Right lobe of liver (tissue), 6 donors: ENCODE measurements around the gene SYNGR2. TPM values are rescaled to one million over a fixed set of nuclear protein-coding genes. Genes with fewer than 3 reads are reported as not detected.
A peak's percentile ranks its signal among the peaks of the same experiment; 100 is the strongest.

Source experiments
- ATAC-seq, 4 donors: fragments of 200-7000 bp; cut with Tn5 transposase; one replicate each; pipeline ENCODE4 v1.9.1; 2020; ENCODE audit warnings: mild to moderate bottlenecking in 4 of 4, moderate library complexity in 4 of 4
- DNase-seq, 3 donors: peaks; one replicate each; pipeline ENCODE4 v3.0.0-alpha.2; 2020
- H3K27ac ChIP-seq, 3 donors: fragments of 200-600 bp; one replicate each; pipeline ENCODE4 v1.8.0; 2022
- H3K27me3 ChIP-seq, 2 donors: fragments of 200-600 bp; one replicate each; pipeline ENCODE4 v1.8.0; 2022
- H3K36me3 ChIP-seq, 4 donors: fragments of 200-600 bp; sonication (generic) in 1 of 4; one replicate each; pipeline versions ENCODE4 v1.5.1 to v1.8.0; 2017 to 2022; ENCODE audit warnings: control low read depth in 1 of 4
- H3K4me1 ChIP-seq, 4 donors: fragments of 200-600 bp; sonication (generic) in 1 of 4; one replicate each; pipeline versions ENCODE4 v1.5.1 to v1.8.0; 2017 to 2022; ENCODE audit warnings: control low read depth in 1 of 4
- H3K4me3 ChIP-seq, 3 donors: fragments of 200-600 bp; one replicate each; pipeline ENCODE4 v1.8.0; 2022
- H3K9me3 ChIP-seq, 4 donors: fragments of 200-600 bp; sonication (generic) in 1 of 4; one replicate each; pipeline versions ENCODE4 v1.5.1 to v1.8.0; 2017 to 2022; ENCODE audit warnings: control low read depth in 1 of 4
- POLR2A ChIP-seq: fragments of 450-650 bp; IDR thresholded peaks from one replicate; pipeline ENCODE4 v1.6.1; 2017; ENCODE audit warnings: antibody characterized with exemption, mild to moderate bottlenecking
- WGBS: methylation state at CpG from one replicate; pipeline ENCODE4 v1.1.6; 2018; ENCODE audit warnings: low coverage, low lambda C conversion rate; ENCODE audit not compliant: insufficient coverage; ENCODE audit errors: missing lambda C conversion rate; 5-methylcytosine and 5-hydroxymethylcytosine counted together
- intact Hi-C, 2 donors: fragments of 100-400 bp; cut with DNase I; formaldehyde crosslinking; loops; one replicate each; pipeline versions ENCODE4 v1.11.2 to v1.14.1; 2022
- total RNA-seq, 6 experiments: library from RNA; depleted of rRNA in 2 of 6; stranded (reverse); fragments of >200 nt in 2 of 6; fragmentation: NEBNext Ultra II Directional in 3 of 6; extraction: Animal tissue kit (Norgen Biotek cat#: 25700) in 3 of 6; gene quantifications; one replicate each; pipeline versions ENCODE4 v1.1.0 to v1.2.4, GENCODE V29; 2016 to 2023
- TF ChIP-seq, protein P1 (sequence below), 4 donors: fragments of 200-600 bp in 3 of 4; fragments of 450-650 bp in 1 of 4; IDR thresholded peaks; one replicate each; pipeline versions ENCODE4 v1.5.1 to v1.8.0; 2016 to 2022; ENCODE audit warnings: antibody characterized with exemption in 4 of 4, mild to moderate bottlenecking in 2 of 4
- donor health status: DM: no; HTN: yes; CAD: no.
- donor health status: DM: no; HTN: no; CAD: no.
- donor health status: DM: no; HTN: no; CAD: no.
- donor health status: DM: no; HTN: yes; CAD: no.
- donor health status: DM: no; HTN: yes; CAD: no.

The SYNGR2 gene
- total RNA-seq, 6 experiments from 2014 or later, result 43.3 to 55.8 (median 50.4) TPM

- DNase-seq (peak in 2 of 3 donors; percentile 63 to 66), ATAC-seq (peak; percentile 5 to 42 (median 28))
- TF ChIP-seq, protein P1, sequence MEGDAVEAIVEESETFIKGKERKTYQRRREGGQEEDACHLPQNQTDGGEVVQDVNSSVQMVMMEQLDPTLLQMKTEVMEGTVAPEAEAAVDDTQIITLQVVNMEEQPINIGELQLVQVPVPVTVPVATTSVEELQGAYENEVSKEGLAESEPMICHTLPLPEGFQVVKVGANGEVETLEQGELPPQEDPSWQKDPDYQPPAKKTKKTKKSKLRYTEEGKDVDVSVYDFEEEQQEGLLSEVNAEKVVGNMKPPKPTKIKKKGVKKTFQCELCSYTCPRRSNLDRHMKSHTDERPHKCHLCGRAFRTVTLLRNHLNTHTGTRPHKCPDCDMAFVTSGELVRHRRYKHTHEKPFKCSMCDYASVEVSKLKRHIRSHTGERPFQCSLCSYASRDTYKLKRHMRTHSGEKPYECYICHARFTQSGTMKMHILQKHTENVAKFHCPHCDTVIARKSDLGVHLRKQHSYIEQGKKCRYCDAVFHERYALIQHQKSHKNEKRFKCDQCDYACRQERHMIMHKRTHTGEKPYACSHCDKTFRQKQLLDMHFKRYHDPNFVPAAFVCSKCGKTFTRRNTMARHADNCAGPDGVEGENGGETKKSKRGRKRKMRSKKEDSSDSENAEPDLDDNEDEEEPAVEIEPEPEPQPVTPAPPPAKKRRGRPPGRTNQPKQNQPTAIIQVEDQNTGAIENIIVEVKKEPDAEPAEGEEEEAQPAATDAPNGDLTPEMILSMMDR (IDR thresholded peaks at IDR 0.05), result peak; percentile 38 to 53 (median 44)
- TF ChIP-seq POLR2A, result no peak
- intact Hi-C loops, result no loop called here
- 47% methylated on average over 17 of the region's 39 CpGs for WGBS
- H3K36me3 ChIP-seq, result no peaks in the 10 kb centered on the region
- H3K4me1 ChIP-seq, result peaks cover 0 to 8% (median 2%) of the 10 kb centered on the region in 4 donors
- H3K4me3 ChIP-seq, result no peak overlapping the region
- H3K27ac ChIP-seq, result no peak overlapping the region
- no peaks in the 10 kb centered on the region for H3K9me3 ChIP-seq
- no peaks in the 10 kb centered on the region for H3K27me3 ChIP-seq
Observed at GRCh38 chr17:78133971-78134898, 34.1 kb upstream of the SYNGR2 start.

- ATAC-seq, result no peak
- Histone ChIP-seq H3K9me3 (no peaks in the 10 kb centered on the region), H3K4me3 (no peak overlapping the region), H3K4me1 (peaks cover 0 to 5% (median 2%) of the 10 kb centered on the region in 4 donors), H3K27me3 (no peaks in the 10 kb centered on the region), H3K36me3 (no peaks in the 10 kb centered on the region), H3K27ac (no peak overlapping the region)
- 20% methylated on average over 1 of the region's 9 CpGs for WGBS
- DNase-seq, result no peak
- TF ChIP-seq, protein P1 (IDR thresholded peaks at IDR 0.05), result no peak
- intact Hi-C loops, result no loop called here
Observed at GRCh38 chr17:78134899-78135385, 33.4 kb upstream of the SYNGR2 start.

DNA sequence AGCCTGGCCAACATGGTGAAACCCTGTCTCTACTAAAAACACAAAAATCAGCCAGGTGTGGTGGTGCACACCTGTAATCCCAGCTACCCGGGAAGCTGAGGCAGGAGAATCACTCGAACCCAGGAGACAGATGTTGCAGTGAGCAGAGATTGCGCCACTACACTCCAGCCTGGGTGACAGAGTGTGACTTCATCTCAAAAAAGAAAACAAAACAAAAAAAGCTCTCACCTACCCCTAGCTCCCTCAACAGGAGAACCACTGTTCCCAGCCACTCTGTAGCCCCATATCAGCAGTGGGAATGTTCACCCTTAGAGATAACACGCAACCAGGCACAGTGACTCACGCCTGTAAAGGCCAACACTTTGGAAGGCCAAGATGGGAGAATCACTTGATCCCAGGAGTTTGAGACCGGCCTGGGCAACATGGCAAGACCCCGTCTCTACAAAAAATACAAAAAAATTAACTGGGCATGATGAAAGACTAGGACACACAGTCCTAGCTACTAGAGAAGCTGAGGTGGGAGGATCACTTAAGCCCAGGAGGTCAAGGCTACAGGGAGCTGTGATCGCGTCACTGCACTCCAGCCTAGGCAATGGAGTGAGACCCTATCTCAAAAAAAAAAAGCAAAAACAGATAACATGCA lies 32.4 kb upstream of the SYNGR2 start:
- WGBS, result 83% methylated on average over 8 of the region's 9 CpGs
- Histone ChIP-seq H3K4me1 (peaks cover 0 to 10% (median 2%) of the 10 kb centered on the region in 4 donors), H3K27me3 (no peaks in the 10 kb centered on the region), H3K36me3 (no peaks in the 10 kb centered on the region), H3K9me3 (no peaks in the 10 kb centered on the region), H3K27ac (no peak overlapping the region), H3K4me3 (no peak overlapping the region)
- ATAC-seq, result no peak
- intact Hi-C loops, result no loop called here
- TF ChIP-seq, protein P1 (IDR thresholded peaks at IDR 0.05), result no peak
- no peak for TF ChIP-seq POLR2A
- no peak for DNase-seq

DNA sequence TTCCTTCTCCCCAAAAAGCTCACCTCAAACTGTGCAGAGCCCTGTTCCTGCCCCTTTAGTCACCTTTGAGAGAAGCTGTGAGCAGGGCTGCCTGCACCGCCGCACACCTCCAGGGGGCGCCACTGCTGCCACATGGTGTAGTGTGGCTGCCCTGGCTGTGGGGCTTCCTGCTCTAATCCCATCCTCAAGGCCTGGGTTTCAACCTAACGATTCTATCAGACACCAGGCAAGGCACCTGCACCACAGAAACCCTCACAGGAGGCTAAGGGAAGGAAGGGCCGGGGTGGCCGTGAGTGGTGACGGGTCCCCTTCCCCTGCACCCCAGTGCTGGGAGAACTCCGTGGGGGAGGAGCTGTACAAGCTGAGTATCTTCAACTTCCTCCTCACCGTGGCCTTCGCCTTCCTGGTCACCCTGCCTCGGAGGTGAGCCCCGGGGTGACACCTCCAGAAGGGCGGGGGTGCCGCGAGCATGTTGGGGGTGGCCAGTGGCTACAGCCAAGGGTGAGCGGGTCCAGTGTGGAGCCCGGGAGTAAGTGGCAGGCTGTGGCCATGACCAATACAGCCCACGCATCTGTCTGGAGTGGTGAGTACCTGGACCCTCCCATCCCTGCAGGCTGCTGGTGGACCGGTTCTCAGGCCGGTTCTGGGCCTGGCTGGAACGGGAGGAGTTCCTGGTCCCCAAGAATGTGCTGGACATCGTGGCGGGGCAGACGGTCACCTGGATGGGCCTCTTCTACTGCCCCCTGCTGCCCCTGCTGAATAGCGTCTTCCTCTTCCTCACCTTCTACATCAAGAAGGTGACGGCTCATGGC lies 30.8 kb upstream of the SYNGR2 start:
- DNase-seq, result peak in 1 of 3 donors; percentile 58
- Histone ChIP-seq H3K27me3 (no peaks in the 10 kb centered on the region), H3K4me3 (no peak overlapping the region), H3K27ac (peak overlapping the region in 1 of 3 donors; percentile 8), H3K36me3 (no peaks in the 10 kb centered on the region), H3K4me1 (peaks cover 0 to 10% (median 2%) of the 10 kb centered on the region in 4 donors), H3K9me3 (no peaks in the 10 kb centered on the region)
- 31% methylated on average over 6 of the region's 26 CpGs for WGBS
- intact Hi-C loops, result no loop called here
- TF ChIP-seq, protein P1 (IDR thresholded peaks at IDR 0.05), result peak in 1 of 4 donors; percentile 29
- TF ChIP-seq POLR2A, result no peak
- no peak for ATAC-seq
